H9 (cell line): Measurements from ENCODE around the gene TSPAN4. TPM values are rescaled to one million over a fixed set of nuclear protein-coding genes. Genes with fewer than 3 reads are reported as not detected.

ENCODE experiments used
- DNase-seq: peaks from one replicate; pipeline ENCODE4 v3.0.0-alpha.2; 2017
- H2AFZ ChIP-seq: one replicate; pipeline ENCODE4 v1.6.1; 2013; ENCODE audit warnings: mild to moderate bottlenecking, low read length, control low read depth, moderate library complexity
- H2AK5ac ChIP-seq: 2 replicates; pipeline ENCODE4 v1.6.1; 2013; ENCODE audit warnings: low read length, control low read depth, mixed read lengths; ENCODE audit not compliant: insufficient read length
- H2BK120ac ChIP-seq: one replicate; pipeline ENCODE4 v1.6.1; 2013; ENCODE audit warnings: low read depth, mild to moderate bottlenecking, low read length, control low read depth, inconsistent platforms; ENCODE audit not compliant: poor library complexity, severe bottlenecking
- H2BK12ac ChIP-seq: 2 replicates; pipeline ENCODE4 v1.6.1; 2013; ENCODE audit warnings: low read length, control low read depth, mixed read lengths, low read depth; ENCODE audit not compliant: insufficient read length
- H2BK15ac ChIP-seq: 2 replicates; pipeline ENCODE4 v1.6.1; 2013; ENCODE audit warnings: low read depth, low read length, control low read depth
- H2BK20ac ChIP-seq: one replicate; pipeline ENCODE4 v1.6.1; 2013; ENCODE audit warnings: low read depth, mild to moderate bottlenecking, low read length, control low read depth, inconsistent platforms; ENCODE audit not compliant: poor library complexity, severe bottlenecking
- H2BK5ac ChIP-seq: 2 replicates; pipeline ENCODE4 v1.6.1; 2013; ENCODE audit warnings: low read length, control low read depth, mixed read lengths; ENCODE audit not compliant: insufficient read length
- H3K14ac ChIP-seq: 2 replicates; pipeline ENCODE4 v1.6.1; 2013; ENCODE audit warnings: low read length, control low read depth; ENCODE audit not compliant: insufficient read depth
- H3K18ac ChIP-seq: 2 replicates; pipeline ENCODE4 v1.6.1; 2013; ENCODE audit warnings: low read depth, mild to moderate bottlenecking, mixed read lengths, low read length, control low read depth; ENCODE audit not compliant: insufficient read length
- H3K23ac ChIP-seq: 2 replicates; pipeline ENCODE4 v1.6.1; 2013; ENCODE audit warnings: low read length, control low read depth, mixed read lengths, low read depth; ENCODE audit not compliant: insufficient read length
- H3K23me2 ChIP-seq: 2 replicates; pipeline ENCODE4 v1.6.1; 2013; ENCODE audit warnings: low read depth, mild to moderate bottlenecking, mixed read lengths, low read length, control low read depth; ENCODE audit not compliant: insufficient read length, poor library complexity, severe bottlenecking
- H3K27ac ChIP-seq: 2 replicates; pipeline ENCODE4 v1.5.1; 2013; ENCODE audit warnings: low read length, control low read depth, mixed read lengths, low read depth; ENCODE audit not compliant: insufficient read length
- H3K27me3 ChIP-seq: 2 replicates; pipeline ENCODE4 v1.6.1; 2013; ENCODE audit warnings: low read length, control low read depth, inconsistent platforms; ENCODE audit not compliant: insufficient read depth
- H3K4ac ChIP-seq: 2 replicates; pipeline ENCODE4 v1.6.1; 2013; ENCODE audit warnings: low read depth, mild to moderate bottlenecking, control low read depth, inconsistent platforms, low read length, moderate library complexity
- H3K4me1 ChIP-seq: 2 replicates; pipeline ENCODE4 v1.6.1; 2013; ENCODE audit warnings: low read length, control low read depth, inconsistent platforms; ENCODE audit not compliant: insufficient read depth
- H3K4me2 ChIP-seq: 2 replicates; pipeline ENCODE4 v1.6.1; 2013; ENCODE audit warnings: low read length, control low read depth, mixed read lengths; ENCODE audit not compliant: insufficient read length, insufficient read depth
- H3K56ac ChIP-seq: 2 replicates; pipeline ENCODE4 v1.6.1; 2013; ENCODE audit warnings: low read depth, mild to moderate bottlenecking, mixed read lengths, low read length, control low read depth; ENCODE audit not compliant: insufficient read length
- H3K79me1 ChIP-seq: 2 replicates; pipeline ENCODE4 v1.6.1; 2013; ENCODE audit warnings: low read depth, mild to moderate bottlenecking, moderate library complexity, low read length, control low read depth, inconsistent platforms; ENCODE audit not compliant: insufficient read depth, poor library complexity, severe bottlenecking
- H3K79me2 ChIP-seq: 2 replicates; pipeline ENCODE4 v1.6.1; 2013; ENCODE audit warnings: low read length, control low read depth, inconsistent platforms; ENCODE audit not compliant: insufficient read depth
- H3K9ac ChIP-seq: 2 replicates; pipeline ENCODE4 v1.6.1; 2013; ENCODE audit warnings: low read length, control low read depth, mixed read lengths; ENCODE audit not compliant: insufficient read length; ENCODE audit errors: extremely low read depth
- H3K9me3 ChIP-seq: one replicate; pipeline ENCODE4 v1.6.1; 2013; ENCODE audit warnings: low read depth, low read length, inconsistent platforms; ENCODE audit not compliant: control insufficient read depth
- H3T11ph ChIP-seq: one replicate; pipeline ENCODE4 v1.6.1; 2013; ENCODE audit warnings: mild to moderate bottlenecking, low read length, control low read depth, inconsistent platforms
- H4K20me1 ChIP-seq: one replicate; pipeline ENCODE4 v1.6.1; 2013; ENCODE audit not compliant: control insufficient read depth, insufficient read length, insufficient read depth
- H4K5ac ChIP-seq: 2 replicates; pipeline ENCODE4 v1.6.1; 2013; ENCODE audit warnings: low read depth, mild to moderate bottlenecking, mixed read lengths, low read length, control low read depth; ENCODE audit not compliant: insufficient read length
- H4K8ac ChIP-seq: replicated peaks from 2 replicates; pipeline ENCODE4 v1.6.1; 2013; ENCODE audit warnings: low read length, control low read depth, mixed read lengths, low read depth; ENCODE audit not compliant: insufficient read length
- H4K91ac ChIP-seq: 2 replicates; pipeline ENCODE4 v1.6.1; 2013; ENCODE audit warnings: low read depth, mild to moderate bottlenecking, moderate library complexity, mixed read lengths, low read length, control low read depth; ENCODE audit not compliant: insufficient read length
- H3K27ac Mint-ChIP-seq, 3 experiments: 2 replicates in 2 of 3; 3 replicates in 1 of 3; pipeline ENCODE4 v1.8.0; 2020 to 2021; ENCODE audit warnings: mixed read lengths in 3 of 3, mild to moderate bottlenecking in 1 of 3, moderate library complexity in 1 of 3
- H3K27me3 Mint-ChIP-seq: 2 replicates; pipeline ENCODE4 v1.8.0; 2021; ENCODE audit warnings: low read depth, mild to moderate bottlenecking, moderate library complexity, mixed read lengths
- H3K36me3 Mint-ChIP-seq, 3 experiments: 2 replicates in 2 of 3; 3 replicates in 1 of 3; pipeline ENCODE4 v1.8.0; 2020 to 2021; ENCODE audit warnings: low read depth in 3 of 3, mixed read lengths in 3 of 3; ENCODE audit not compliant: insufficient read depth in 1 of 3
- H3K4me1 Mint-ChIP-seq, 2 experiments: 2 replicates each; pipeline ENCODE4 v1.8.0; 2020; ENCODE audit warnings: mixed read lengths in 2 of 2
- H3K4me3 Mint-ChIP-seq, 2 experiments: 2 replicates in 1 of 2; 3 replicates in 1 of 2; pipeline ENCODE4 v1.8.0; 2020 to 2021; ENCODE audit warnings: mild to moderate bottlenecking in 2 of 2, mixed read lengths in 2 of 2, moderate library complexity in 1 of 2
- H3K9me3 Mint-ChIP-seq, 2 experiments: 2 replicates in 1 of 2; 3 replicates in 1 of 2; pipeline ENCODE4 v1.8.0; 2020; ENCODE audit warnings: mild to moderate bottlenecking in 2 of 2, mixed read lengths in 2 of 2, moderate library complexity in 1 of 2
- WGBS: extraction: QIAGEN DNeasy Blood & Tissue Kit; methylation state at CpG from one replicate; pipeline ENCODE4 v1.1.7; 2013; ENCODE audit warnings: missing lambda C conversion rate, low lambda C conversion rate, mixed read lengths; ENCODE audit not compliant: insufficient read length; ENCODE audit errors: extremely low coverage; 5-methylcytosine and 5-hydroxymethylcytosine counted together
- total RNA-seq: library from RNA; stranded (reverse); gene quantifications from 2 replicates; pipeline ENCODE4 v1.2.1, GENCODE V29; 2021
- TF ChIP-seq, protein P1 (sequence below): fragments of 200-600 bp; sonication (generic); conservative IDR thresholded peaks from 3 replicates; pipeline ENCODE4 v1.8.0; 2021; ENCODE audit warnings: antibody characterized with exemption, mild to moderate bottlenecking

The TSPAN4 gene
- total RNA-seq, 1 experiment from 2014 or later = 64.6 TPM

DNA sequence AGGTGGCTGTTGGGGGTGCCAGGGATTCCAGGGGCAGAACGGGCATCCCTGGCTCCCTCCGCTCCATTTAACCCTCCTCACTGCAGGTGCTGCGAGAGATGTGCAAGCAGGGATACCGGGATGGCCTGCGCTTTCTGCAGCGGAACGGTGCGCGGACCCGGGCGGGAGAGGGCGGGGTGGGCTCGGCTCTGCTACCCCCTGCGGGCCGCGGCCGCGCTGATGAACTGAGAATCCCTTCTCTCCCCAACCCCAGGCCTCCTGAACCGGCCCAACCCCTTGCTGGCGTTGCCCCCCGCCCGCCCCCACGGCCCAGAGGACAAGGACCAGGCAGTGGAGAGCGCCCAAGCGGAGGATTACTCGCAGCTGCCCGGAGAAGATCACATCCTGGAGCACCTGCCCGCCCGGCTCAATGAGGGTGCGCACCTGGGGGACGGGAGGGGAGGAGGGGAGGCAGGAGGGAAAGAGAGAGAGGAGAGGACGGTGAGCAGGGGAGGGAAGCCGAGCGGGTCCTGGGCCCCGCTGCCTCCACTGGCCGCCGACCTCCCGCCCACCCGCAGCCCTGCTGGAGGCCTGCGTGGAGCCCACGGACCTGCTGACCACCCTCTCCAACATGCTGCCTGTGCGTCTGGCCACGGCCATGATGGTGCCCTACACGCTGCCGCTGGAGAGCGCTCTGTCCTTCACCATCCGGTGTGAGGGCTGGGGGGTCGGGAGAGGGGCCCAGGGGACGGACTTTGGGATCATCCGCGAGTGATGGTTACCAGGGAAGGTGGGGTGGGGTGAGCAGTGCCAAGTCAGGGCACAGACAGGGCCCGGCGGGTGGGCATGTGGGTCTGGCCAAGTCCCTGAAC is 19.0 kb upstream of the TSPAN4 start:
- H4K20me1 ChIP-seq = no peaks in the 10 kb centered on the region

More for the DNA sequence above, 19.0 kb upstream of the TSPAN4 start:
- no CpG with 5 or more reads among the region's 53 CpGs for WGBS
- no peak overlapping the region for H4K91ac ChIP-seq
- no peak overlapping the region for H2BK20ac ChIP-seq
- no peak overlapping the region for H3K4ac ChIP-seq
- H3K4me2 ChIP-seq = no peak overlapping the region
- TF ChIP-seq, protein P1, sequence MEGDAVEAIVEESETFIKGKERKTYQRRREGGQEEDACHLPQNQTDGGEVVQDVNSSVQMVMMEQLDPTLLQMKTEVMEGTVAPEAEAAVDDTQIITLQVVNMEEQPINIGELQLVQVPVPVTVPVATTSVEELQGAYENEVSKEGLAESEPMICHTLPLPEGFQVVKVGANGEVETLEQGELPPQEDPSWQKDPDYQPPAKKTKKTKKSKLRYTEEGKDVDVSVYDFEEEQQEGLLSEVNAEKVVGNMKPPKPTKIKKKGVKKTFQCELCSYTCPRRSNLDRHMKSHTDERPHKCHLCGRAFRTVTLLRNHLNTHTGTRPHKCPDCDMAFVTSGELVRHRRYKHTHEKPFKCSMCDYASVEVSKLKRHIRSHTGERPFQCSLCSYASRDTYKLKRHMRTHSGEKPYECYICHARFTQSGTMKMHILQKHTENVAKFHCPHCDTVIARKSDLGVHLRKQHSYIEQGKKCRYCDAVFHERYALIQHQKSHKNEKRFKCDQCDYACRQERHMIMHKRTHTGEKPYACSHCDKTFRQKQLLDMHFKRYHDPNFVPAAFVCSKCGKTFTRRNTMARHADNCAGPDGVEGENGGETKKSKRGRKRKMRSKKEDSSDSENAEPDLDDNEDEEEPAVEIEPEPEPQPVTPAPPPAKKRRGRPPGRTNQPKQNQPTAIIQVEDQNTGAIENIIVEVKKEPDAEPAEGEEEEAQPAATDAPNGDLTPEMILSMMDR = no peak
- H2BK120ac ChIP-seq = no peak overlapping the region
- no peak overlapping the region for H3K23ac ChIP-seq
- H2AFZ ChIP-seq = no peak overlapping the region
- peaks cover 0 to 26% (median 13%) of the 10 kb centered on the region in 3 experiments for H3K36me3 Mint-ChIP-seq
- H2BK5ac ChIP-seq = no peak overlapping the region
- H3K27ac Mint-ChIP-seq = peak overlapping the region in 1 of 3 experiments; percentile 90; a peak in 1 of 7 replicates
- no peaks in the 10 kb centered on the region; the same call in 1 of the 2 replicates for H3K27me3 ChIP-seq
- H3K9me3 Mint-ChIP-seq = no peaks in the 10 kb centered on the region; a peak in 1 of 5 replicates
- H2AK5ac ChIP-seq = no peak overlapping the region
- H3K79me1 ChIP-seq = no peaks in the 10 kb centered on the region
- no peak overlapping the region for H3K9ac ChIP-seq
- H3K4me3 Mint-ChIP-seq = no peak overlapping the region
- no peak overlapping the region for H3K18ac ChIP-seq
- no peak overlapping the region for H3T11ph ChIP-seq
- no peak overlapping the region for H3K14ac ChIP-seq
- no peaks in the 10 kb centered on the region for H3K79me2 ChIP-seq
- peaks cover 12% of the 10 kb centered on the region for H3K27me3 Mint-ChIP-seq
- H4K8ac ChIP-seq = no peak overlapping the region
- H3K23me2 ChIP-seq = peaks cover 12% of the 10 kb centered on the region
- H4K5ac ChIP-seq = no peak overlapping the region
- peaks cover 14 to 25% of the 10 kb centered on the region in 2 experiments for H3K4me1 Mint-ChIP-seq
- no peak for DNase-seq
- H2BK15ac ChIP-seq = no peak overlapping the region
- no peaks in the 10 kb centered on the region for H3K9me3 ChIP-seq
- H3K4me1 ChIP-seq = no peaks in the 10 kb centered on the region; the same call in 1 of the 2 replicates
- no peak overlapping the region for H2BK12ac ChIP-seq
- no peak overlapping the region for H3K27ac ChIP-seq
- no peak overlapping the region for H3K56ac ChIP-seq
